OCI-M2 (cell line): Measurements from ENCODE around the gene POMGNT2.
"Not testable (repeated sequence)": the region's sequence is repeated elsewhere in the genome, so short reads cannot be mapped to it uniquely, and the experiment has no call there.

Experiments used
- DNase-seq: peaks from one replicate; lab custom pipeline; 2025; ENCODE audit not compliant: unreplicated experiment; lab: John Stamatoyannopoulos, UW

The POMGNT2 gene

DNA sequence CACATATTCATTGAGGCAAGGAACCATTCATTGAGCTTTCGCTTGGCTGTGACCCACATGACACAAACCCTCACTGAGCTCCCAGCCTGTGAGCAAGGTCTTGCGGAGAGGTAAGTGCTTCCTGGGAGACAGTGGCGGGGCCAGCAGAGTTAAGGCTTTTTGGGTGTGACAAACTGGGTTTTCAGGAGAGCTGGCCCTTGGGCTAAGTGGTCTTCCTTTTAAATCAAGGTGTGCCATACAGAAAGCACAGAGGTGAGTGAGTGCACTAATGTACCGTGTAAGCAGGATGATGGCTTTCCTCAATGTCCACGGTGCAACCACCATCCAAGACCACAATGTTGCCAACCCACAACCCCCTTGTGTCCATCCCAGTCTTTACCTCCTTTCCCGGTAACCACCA, 28.6 kb downstream of the POMGNT2 start:
- no peak for DNase-seq

DNA sequence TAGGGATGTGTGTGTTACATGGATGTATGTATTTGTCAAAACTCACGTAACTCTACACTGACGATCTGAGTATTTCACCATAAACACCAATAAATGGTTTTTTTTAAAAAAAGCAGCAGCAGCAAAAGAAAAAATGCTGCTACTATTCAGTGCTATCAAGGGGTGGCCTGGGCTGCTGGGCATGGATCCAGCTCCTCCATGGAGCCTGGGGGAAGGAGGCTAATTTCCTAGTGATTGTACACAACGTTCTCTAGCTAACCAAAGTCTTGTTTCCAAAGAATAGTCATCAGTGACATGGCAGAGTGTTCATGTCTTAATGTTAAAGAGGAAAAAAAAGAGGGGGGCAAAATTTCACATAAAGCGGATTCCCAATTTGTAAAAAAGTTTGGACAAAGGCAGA, 29.0 kb downstream of the POMGNT2 start:
- DNase-seq = no peak

DNA sequence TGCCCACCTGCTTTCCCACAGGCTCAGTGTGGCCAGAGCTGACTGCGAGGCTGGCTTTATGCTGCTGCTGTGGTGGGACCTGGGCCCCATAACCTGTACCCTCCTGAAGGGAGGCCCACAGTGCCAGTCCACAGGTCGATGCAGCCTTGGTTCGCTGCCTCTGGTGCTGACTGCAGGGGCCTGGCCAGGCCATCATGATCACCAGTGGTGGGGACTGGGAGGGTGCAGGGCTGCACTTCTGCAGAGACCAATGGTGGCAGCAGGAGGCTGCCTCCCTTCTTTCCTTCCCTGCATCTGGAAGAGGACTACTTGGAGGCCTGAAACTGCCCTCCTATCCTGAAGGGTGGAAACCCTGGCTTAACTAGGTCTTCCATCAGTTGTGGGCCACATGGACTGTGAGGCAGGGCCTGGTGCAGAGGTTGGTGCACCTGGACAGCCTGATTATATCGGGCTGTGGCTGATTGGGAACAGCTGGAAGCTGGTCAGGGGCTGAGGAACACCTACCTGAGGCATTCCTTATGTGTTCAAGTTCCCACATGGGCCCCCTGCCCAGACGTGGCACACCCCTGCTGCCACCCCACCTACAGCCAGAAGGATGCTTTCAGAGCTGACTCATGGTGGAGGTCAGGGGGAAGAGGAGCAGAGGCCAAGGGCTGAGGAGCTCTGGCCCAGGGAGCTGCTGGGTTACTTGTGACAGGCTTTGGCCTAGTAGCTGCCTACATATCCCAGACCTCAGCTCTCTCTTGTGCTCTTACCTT, 29.8 kb downstream of the POMGNT2 start:
- DNase-seq = no peak

DNA sequence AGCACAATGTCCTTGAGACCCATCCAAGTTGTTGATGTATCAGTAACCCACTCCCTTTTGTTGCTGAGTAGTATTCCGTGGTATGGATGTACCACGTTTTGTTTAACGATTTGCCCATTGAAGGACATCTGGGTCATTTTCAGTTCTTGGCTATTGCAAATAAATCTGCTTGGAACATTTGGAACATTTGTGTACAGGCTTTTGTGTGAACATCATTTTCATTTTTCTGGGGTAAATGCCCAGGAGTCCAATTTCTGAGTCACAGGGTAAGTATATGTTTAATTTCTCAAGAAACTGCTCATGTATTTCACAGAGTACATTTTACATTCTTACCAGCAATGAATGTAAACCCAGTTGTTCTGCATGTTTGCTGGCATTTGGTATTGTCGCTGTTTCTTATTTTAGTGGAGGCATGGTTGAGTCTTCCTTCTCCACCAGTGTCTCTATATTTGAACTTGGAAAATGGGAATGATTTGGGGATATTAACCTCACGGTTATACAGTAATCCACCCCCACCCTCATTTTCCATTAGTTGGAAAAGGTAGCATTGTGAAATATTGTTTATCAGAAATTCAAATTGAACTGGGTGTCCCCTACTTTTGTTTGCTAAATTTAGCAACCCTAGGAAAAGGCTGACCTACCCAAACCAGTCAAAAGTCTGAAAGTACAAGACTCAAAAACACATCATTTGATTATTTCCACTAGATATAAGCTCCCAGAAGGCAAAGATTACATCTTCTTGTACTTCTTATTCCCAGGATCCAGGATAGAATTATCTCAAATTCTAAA, 30.8 kb downstream of the POMGNT2 start:
- no peak for DNase-seq

DNA sequence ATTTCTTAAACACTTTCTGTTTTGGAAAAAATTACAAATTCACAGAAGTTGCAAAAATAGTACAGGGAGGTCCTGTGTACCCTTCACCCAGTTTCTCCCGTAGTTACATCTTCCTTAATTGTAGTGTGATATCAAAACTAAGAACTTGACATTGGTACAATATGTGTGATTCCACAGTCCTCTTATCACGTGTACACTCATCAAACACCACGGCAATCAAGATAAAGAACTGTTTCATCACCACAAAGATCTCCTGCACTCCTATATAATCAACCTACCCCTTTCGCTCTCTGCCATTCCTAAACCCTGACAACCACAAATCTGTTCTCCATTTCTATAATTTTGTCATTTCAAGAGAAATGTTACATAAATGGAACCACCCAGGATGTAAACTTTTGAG, 31.4 kb downstream of the POMGNT2 start:
- DNase-seq = no peak

DNA sequence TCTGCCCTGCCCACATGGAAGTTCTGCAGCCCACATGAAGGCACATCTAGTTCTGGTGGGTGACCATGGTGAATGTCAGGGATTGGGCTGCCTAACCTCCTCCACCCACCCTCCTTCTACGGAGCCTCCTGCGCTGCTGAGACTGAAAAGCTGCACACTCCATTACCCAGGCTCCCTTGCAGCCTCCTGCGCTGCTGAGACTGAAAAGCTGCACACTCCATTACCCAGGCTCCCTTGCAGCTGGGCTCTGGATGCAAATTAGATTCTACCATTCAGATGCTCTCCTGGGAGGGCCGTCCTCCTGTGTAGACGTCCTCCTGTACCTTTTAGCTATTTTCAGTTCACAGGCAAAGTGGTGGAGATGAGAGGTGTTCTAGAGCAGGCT, 32.1 kb downstream of the POMGNT2 start:
- no peak for DNase-seq

DNA sequence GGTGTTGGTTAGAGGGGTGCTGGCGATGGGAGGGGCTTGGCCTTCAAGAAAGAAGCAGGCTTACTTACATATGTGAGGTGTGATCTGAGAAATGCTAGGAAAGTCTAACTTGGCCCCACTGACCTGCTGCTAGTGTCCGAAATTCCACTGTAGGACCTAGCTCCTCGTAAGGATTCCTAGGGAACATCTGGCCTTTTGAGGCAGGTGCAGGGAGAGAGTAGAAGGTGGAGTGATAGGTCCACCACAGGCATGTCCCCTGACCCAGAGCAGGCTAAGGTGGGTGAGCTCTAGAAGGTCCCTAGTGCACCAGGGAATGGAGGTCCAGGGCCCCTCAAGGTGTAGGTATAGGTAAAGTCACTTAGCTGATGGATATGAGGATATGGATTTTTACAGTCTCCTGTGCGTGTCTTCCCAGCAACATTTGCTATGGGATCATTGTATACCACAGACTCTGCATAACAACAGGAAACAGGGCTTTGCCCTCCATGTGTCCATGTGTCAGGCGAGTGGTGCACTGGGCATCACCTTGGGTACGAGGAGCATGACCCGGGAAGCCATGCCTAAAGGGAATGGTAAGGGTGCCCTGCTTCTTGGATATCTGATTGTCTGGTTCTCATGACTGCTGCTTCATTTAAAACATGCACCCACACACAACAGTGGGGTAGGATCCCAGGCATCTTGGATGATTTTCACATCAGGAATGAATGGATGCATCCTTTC, 32.6 kb downstream of the POMGNT2 start:
- DNase-seq = no peak

DNA sequence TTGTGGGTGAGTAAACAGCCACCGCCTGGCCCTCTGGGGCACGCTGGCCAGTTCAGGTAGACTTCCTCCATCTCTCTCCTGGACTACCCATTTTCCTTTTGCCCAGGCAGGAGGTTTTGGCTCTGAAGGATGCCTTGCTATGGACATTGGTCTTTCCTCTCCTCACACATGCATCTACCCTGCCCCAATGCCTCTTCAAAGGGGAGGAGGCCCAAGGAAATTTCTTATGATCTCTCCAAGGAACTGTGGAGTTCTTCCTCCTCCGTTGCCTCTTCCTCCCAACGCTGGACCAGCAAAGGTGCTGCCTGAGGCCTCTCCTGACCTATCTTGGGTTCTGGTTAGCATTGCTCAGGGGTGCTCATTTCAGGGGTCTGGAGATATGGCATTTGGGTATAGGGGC, 33.5 kb downstream of the POMGNT2 start:
- DNase-seq = no peak

DNA sequence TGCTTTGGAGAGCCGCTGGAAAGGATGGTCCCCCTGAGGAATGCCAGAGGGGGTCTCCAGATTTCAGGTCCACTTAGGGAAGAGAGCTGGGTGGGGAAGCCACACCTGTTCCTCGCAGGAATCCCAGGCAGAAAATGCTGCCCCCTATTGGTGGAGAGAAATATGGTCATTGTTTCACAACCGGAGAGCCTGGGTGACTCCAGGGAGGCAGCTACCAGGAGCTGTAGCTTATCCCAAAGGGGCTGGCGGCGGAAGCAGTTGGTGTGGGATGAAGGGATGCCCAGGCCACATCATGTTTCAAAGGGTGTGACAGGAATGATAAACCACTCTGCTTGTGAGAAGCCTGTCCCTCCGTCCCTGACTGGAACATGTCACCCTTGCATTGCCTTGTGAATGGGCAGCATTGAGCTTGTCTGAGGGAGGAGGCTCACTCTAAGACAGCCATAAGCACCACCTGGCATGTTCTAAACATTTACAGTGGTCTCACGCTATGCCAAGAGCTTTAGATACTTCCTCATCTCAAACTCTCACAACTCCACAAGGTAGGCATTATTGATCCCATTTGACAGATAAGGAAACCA, 34.5 kb downstream of the POMGNT2 start:
- DNase-seq = no peak

DNA sequence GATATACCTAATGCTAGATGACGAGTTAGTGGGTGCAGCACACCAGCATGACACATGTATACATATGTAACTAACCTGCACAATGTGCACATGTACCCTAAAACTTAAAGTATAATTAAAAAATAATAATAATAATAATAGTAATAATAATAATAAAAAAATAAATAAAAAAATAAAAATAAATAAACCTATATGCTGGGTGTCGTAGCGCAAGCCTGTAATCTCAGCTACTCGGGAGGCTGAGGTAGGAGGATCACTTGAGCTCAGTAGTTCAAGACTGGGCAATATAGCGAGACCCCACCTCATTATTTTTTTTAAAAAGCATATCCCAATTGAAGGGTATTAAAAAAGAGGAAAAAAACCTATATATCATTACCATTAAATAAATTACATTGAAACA, 35.2 kb downstream of the POMGNT2 start:
- DNase-seq = not testable (repeated sequence)

DNA sequence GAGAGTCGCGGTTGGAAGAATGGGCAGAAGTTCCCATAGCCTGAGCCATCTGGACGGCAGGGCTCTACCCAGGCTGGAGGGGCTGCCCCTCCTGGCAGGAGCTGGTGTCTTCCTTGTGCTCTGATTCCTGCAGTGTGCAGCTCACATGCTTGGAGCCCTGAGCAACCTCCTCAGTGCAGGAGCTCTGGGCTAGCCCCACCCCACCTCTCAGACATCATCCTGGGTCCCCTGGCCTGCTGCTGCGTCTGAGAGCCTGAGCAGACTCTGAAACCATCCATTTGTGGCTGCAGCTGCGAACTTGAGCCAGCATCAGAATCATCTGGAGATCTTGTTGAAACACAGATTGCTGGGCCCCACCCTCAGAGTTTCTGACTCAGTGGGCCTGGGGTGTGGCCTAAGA, 42.8 kb downstream of the POMGNT2 start:
- DNase-seq = no peak

DNA sequence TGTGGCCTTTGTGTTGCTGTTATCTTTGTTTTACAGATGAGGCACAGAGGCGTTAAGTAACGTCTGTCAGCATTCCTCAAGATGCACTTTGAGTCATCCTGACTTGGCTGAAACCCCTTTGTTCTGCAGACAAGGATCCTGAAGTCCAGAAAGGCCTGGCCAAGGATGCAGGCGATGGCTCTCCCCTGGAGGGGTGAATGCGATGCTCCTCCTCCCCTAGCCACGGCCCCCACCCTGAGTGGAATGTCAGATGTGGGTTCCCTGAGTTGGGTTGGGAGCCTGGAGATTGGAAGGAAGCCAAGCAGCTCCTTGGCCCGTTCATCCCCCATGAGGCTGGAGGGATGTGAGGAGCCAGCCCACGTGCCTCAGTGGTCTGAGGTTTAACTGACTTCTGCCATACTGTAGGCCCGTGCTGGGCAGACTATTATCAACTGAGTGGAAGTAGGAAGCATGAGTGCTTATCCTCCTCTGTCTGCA, 43.3 kb downstream of the POMGNT2 start:
- no peak for DNase-seq

DNA sequence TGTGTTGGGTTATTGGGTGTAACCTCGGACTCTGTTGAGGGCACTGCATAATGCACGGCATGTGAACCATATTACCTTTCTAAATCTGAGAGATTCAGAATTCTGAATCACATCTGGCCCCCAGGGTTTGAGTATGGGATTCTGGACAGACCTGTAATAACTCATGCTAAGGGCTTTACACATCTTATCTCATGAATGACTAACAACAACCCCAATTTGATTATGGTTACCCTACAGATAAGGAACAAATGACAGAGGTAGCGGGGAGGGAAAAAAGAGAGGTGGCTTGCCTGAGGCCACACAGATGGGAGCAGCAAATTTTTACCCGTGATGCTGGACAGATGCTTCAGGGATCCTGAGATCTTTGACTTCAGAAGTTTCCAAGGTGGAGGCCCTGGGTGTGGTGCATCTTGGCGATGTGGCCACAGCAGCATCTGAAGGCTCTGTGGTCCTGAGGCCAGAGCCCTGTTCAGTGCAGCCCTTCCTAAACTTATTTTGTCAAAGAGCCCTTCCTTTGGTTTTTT, 43.8 kb downstream of the POMGNT2 start:
- no peak for DNase-seq

DNA sequence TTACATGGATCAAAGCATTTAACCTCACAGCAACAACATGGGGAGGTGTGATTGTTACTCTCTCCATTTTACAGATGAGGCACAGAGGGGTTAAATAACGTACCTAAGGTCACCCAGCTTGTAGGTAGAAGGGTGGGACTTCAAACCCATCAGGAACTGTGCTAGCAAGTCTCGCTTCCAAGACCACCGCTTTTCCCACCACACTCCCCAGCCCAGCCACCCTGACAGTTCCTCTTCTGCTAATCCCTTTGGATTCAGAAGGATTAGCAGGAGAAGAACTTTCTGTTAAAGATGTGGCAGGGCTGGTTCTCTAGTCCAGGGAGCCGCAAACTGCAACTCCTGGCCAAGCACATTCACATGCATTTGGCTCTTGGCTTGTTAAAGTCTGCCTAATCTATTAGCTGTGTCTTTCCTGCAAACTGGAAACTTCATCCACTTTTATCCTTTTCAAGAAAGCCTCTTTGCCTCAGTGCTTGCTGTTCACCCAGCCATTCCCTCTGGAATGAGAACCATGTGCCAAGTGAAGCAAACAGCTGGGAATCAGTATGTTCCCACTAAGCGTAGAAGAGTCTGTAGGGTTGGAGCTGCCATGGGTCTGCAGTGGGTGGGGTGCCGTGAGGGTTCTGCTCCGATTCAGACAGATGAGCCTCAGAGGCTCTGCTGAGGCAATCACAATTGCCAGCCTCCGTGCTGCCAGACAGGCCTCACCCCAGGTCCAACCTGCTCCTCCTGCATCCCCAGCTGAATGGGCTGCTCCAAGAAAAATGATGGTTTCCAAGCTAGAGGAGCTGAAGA, 44.6 kb downstream of the POMGNT2 start:
- DNase-seq = no peak

DNA sequence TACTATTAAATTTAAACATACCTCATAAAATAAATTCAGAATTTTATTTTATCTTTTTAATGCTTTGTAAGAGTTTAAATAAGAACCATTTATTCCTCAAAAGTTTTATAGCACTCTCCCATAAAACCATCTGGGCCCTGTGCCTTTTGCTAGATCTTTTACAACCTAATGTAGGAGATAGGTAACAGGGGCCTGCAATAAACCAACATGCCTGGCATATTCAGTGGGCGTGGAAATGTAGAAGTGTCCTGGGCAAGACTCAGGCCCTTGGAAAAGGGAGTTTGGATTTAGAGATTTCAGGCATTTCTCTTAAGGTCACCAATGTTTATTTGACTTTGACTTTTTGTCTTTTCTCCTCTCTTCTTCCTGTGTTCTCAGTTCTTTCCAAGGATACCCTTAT, 46.4 kb downstream of the POMGNT2 start:
- no peak for DNase-seq

DNA sequence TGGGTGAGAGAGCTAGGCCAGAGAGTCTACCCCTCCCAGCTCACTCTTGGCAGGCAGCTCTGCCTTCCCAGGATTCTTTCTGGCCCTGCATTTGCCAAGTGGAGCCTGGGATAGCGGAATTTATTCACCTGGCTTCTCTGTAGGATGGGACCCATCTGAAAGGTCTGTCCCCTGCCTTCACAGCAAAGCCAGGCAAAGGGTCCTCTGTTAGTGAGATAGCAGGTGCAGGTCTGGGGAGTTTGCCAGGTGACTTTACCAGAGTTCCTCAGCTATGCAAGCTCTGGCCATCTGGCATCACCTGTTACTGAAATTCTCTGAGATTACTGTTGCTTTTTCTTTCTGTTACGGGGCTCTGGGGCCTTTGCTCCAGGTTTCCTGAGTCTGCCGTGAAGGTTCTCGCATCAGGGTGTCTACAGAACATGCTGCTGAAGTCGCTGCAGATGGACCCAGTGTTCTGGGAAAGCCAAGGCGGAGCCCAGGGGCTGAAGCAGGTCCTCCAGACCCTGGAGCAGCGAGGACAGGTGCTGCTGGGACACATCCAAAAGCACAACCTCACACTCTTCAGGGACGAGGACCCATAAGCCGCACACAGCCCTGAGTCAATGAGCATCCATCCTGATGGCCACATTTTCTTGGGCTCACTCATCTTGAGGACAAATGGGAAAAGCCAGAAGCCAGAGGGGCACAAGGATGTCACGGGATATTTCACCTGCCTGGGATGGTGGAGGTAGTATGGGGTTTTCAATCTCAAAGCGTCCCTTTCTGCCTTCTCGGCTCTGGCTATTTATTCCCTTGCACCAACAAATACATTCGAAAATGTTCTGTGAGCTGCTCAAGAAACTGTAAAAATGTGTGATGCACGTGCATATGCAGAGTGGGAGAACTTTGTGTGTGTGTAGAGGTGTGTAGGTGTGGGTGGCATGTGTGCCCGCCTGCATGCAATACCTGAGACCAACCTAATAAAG, 49.8 kb downstream of the POMGNT2 start:
- no peak for DNase-seq

DNA sequence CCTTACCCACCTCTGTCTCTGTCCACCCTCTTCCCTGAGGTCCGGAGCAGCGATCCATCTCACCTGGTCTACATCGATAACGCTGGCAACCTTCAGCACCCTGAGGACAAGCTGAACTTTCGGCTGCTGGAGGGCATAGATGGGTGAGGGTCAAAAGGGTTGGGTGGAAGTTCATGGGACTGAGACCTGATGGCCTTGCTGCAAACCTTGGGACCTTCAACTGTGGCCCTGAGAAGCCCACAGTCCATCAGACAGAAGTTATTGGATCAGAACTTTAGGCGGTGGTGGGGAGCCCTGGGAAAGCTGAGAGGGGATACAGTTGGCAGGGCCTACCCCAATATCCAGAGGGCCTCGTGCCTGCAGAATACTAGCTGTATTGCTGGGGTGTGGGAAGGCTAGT, 50.5 kb downstream of the POMGNT2 start:
- no peak for DNase-seq

DNA sequence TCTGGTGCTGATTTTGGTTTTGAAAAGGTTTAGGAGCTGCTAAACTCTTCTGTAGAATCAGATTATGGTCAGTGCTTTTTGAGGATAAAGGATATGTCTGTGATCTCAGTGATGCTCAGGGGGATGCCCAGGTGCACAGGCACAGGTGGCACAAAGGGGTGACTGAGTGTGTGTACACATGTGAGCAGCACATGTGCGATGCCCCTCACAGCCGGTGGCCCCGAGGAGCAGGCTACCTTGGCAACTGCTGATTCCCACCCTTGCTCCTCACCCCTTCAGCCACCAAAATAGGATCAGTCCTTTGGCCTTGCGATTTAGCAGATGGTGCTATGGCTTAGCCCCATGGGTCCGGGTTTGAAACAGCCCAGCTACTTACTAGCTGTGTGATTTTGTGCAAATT, 51.1 kb downstream of the POMGNT2 start:
- DNase-seq = no peak

DNA sequence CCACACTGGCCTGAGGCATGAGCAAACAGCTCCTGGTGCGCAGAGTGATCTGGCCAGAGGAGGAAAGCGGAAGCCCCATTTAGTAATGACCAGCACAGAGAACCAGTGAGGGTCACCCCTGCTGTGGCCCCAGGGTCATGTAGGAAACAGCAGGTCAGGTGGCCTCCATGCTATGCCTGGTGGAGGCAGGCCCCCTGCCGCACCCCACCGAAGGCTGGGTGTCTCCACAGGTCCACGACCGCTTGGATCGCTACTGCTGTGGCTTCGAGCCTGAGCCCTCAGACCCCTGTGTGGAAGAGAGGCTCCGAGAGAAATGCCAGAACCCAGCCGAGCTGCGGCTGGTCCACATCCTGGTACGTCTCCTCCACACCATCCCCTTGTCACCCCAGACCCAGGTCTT, 52.6 kb downstream of the POMGNT2 start:
- DNase-seq = no peak
